Lower lobe of right lung (tissue), 2 donors: Measurements from ENCODE around the gene LPIN1. TPM values are rescaled to one million over a fixed set of nuclear protein-coding genes. Genes with fewer than 3 reads are reported as not detected.

Experiments used
- ATAC-seq, 2 donors: fragments of 200-7000 bp; cut with Tn5 transposase; one replicate each; pipeline ENCODE4 v1.9.1; 2020 to 2022; ENCODE audit warnings: mild to moderate bottlenecking in 2 of 2, moderate library complexity in 2 of 2
- DNase-seq: peaks from one replicate; pipeline ENCODE4 v3.0.0-alpha.2; 2020
- H3K27ac ChIP-seq: fragments of 200-600 bp; one replicate; pipeline ENCODE4 v1.8.0; 2022
- H3K27me3 ChIP-seq: fragments of 200-600 bp; one replicate; pipeline ENCODE4 v1.8.0; 2022; ENCODE audit warnings: low read depth
- H3K36me3 ChIP-seq: fragments of 200-600 bp; one replicate; pipeline ENCODE4 v1.8.0; 2022; ENCODE audit warnings: mild to moderate bottlenecking
- H3K4me1 ChIP-seq: fragments of 200-600 bp; one replicate; pipeline ENCODE4 v1.8.0; 2022
- H3K4me3 ChIP-seq: fragments of 200-600 bp; one replicate; pipeline ENCODE4 v1.8.0; 2022; ENCODE audit warnings: mild to moderate bottlenecking
- H3K9me3 ChIP-seq: fragments of 200-600 bp; one replicate; pipeline ENCODE4 v1.8.0; 2022
- intact Hi-C: fragments of 100-400 bp; cut with DNase I; formaldehyde crosslinking; loops from one replicate; pipeline ENCODE4 v1.11.0; 2022
- total RNA-seq: library from RNA; stranded (reverse); fragmentation: NEBNext Ultra II Directional; extraction: Animal tissue kit (Norgen Biotek cat#: 25700); gene quantifications from one replicate; pipeline ENCODE4 v1.2.1, GENCODE V29; 2021
- TF ChIP-seq, protein P1 (sequence below): fragments of 200-600 bp; IDR thresholded peaks from one replicate; pipeline ENCODE4 v1.8.0; 2022; ENCODE audit warnings: antibody characterized with exemption, mild to moderate bottlenecking
- donor health status: DM: no; HTN: yes; CAD: no; lungs with severe emphysema.

Gene LPIN1
- total RNA-seq, 1 donor from 2014 or later, result 52.7 TPM

DNA sequence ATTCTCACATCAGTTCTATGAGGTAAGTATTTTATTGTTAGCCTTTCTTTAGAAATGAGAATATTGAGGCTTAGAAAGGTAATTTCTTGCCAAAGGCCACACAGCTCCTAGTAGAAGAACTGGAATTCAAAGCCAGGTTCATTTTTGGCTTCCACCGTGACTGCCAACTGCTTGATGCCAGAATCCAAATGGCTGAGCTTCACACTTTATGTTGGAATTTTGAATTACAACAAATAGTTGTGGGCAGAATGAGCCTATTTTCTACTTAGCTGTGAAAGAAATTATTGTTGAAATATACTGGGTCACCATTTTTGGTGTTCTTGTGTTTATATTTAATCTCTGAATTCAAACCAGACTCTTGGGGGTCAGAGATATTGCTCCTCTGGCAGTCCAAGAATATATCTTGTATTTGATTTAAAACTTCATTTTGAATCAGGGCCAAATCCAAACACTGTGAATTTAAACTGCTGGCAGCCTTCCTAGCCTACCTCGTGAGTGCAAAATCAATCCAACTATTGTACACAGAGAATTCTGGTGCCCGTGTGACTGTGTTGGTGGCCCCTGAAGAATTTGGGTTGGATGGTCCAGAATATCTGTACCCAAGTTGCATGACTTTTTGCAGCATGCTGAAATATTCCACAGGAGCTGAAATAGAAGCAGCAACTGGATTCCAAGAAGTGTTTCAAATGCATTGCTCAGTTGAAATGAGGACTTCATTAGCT lies 35.6 kb upstream of the LPIN1 start:
- no peaks in the 10 kb centered on the region for H3K27me3 ChIP-seq
- peaks cover 11% of the 10 kb centered on the region for H3K4me1 ChIP-seq
- TF ChIP-seq, protein P1, sequence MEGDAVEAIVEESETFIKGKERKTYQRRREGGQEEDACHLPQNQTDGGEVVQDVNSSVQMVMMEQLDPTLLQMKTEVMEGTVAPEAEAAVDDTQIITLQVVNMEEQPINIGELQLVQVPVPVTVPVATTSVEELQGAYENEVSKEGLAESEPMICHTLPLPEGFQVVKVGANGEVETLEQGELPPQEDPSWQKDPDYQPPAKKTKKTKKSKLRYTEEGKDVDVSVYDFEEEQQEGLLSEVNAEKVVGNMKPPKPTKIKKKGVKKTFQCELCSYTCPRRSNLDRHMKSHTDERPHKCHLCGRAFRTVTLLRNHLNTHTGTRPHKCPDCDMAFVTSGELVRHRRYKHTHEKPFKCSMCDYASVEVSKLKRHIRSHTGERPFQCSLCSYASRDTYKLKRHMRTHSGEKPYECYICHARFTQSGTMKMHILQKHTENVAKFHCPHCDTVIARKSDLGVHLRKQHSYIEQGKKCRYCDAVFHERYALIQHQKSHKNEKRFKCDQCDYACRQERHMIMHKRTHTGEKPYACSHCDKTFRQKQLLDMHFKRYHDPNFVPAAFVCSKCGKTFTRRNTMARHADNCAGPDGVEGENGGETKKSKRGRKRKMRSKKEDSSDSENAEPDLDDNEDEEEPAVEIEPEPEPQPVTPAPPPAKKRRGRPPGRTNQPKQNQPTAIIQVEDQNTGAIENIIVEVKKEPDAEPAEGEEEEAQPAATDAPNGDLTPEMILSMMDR, result no peak
- no peaks in the 10 kb centered on the region for H3K9me3 ChIP-seq
- H3K36me3 ChIP-seq, result no peaks in the 10 kb centered on the region
- DNase-seq (no peak), ATAC-seq (no peak)
- H3K27ac ChIP-seq, result no peak overlapping the region
- intact Hi-C loops, result no loop called here
- no peak overlapping the region for H3K4me3 ChIP-seq

DNA sequence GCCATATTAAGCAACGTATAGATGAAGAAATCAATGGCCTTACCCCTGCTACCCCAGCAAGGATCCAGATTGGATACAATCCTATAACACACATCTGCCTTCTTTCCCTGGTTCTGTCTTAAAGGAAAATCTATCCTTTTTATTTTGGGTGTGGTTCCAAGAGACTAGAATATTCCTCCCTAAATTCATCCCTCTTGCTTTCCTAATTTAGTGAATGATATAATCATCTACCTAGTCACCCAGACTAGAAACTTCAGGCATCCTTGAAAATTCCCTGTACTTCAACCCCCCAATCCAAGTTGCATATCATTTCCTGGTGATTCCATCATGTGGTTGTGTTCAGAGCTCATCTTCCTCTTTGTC lies 35.1 kb upstream of the LPIN1 start:
- H3K4me3 ChIP-seq, result no peak overlapping the region
- peaks cover 11% of the 10 kb centered on the region for H3K4me1 ChIP-seq
- no peaks in the 10 kb centered on the region for H3K9me3 ChIP-seq
- TF ChIP-seq, protein P1, result no peak
- no peaks in the 10 kb centered on the region for H3K36me3 ChIP-seq
- H3K27ac ChIP-seq, result no peak overlapping the region
- ATAC-seq (no peak), DNase-seq (no peak)
- no peaks in the 10 kb centered on the region for H3K27me3 ChIP-seq
- intact Hi-C loops, result no loop called here

DNA sequence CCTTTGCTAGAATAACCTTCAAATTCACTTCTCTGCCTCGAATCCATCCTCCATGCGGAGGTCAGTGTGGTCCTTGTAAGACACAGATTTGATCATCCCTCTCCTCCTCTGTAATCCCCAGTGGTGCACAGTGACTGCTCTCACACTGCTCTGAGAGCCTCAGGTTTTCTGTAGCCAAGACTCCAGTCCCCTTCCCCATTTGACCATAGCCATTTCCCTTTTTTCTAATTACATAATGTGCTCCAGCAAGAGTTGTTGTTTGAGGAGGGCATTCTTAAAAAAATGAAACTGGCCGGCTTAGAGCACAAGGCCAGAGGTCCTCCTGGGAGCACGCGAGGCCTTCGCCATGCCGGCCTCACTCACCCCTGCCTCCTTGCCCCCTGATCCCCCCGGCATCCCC lies 34.7 kb upstream of the LPIN1 start:
- no peak for DNase-seq

DNA sequence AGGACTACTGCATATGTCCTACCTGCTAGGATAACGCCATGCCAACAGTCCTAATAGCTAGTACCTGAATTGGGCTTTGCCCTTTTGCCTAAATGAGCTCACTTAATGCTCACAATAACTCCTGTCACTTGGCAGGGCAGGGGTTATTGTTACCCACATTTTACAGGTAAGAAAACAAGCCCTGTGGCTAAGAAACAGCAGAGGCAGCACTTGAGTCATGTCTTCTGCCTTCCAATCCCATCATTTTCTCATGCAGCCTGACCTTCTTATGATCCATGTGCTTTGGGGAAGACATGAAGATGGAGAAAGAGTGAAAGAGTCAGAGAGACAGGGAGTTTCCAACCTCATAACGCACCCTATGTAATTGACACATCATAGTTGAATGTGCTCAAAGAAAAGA lies 33.6 kb upstream of the LPIN1 start:
- DNase-seq, result no peak
- intact Hi-C loops, result no loop called here
- TF ChIP-seq, protein P1, result no peak
- Histone ChIP-seq H3K9me3 (no peaks in the 10 kb centered on the region), H3K27ac (no peak overlapping the region), H3K27me3 (no peaks in the 10 kb centered on the region), H3K36me3 (no peaks in the 10 kb centered on the region), H3K4me1 (peaks cover 23% of the 10 kb centered on the region), H3K4me3 (no peak overlapping the region)
- no peak for ATAC-seq

More for the DNA sequence above, 34.7 kb upstream of the LPIN1 start:
- no peak overlapping the region for H3K4me3 ChIP-seq
- H3K36me3 ChIP-seq, result no peaks in the 10 kb centered on the region
- intact Hi-C loops, result no loop called here
- H3K27ac ChIP-seq, result no peak overlapping the region
- no peak for ATAC-seq
- TF ChIP-seq, protein P1, result no peak
- no peaks in the 10 kb centered on the region for H3K27me3 ChIP-seq
- peaks cover 15% of the 10 kb centered on the region for H3K4me1 ChIP-seq
- H3K9me3 ChIP-seq, result no peaks in the 10 kb centered on the region

DNA sequence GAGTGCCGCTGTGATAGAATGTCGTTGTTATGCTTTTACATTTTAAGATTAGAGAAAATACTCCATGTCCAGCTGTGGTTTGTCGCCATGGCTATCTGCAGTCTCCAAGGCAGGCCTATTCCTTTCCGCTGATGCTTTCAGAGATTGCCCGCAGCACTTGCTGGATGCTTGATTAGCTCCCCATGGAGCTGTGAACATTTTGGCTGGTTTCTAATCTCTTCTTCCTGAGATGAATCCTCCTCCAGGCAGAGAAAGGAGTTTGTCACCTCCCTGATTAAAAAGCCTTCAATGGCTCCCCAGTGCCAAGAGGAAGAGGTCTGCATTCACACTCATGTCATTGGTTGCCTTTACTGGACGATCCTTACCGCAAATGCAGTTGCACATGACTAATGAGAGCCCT lies 32.6 kb upstream of the LPIN1 start:
- Histone ChIP-seq H3K9me3 (no peaks in the 10 kb centered on the region), H3K27ac (no peak overlapping the region), H3K4me1 (peaks cover 23% of the 10 kb centered on the region), H3K4me3 (no peak overlapping the region), H3K36me3 (no peaks in the 10 kb centered on the region), H3K27me3 (no peaks in the 10 kb centered on the region)
- ATAC-seq (no peak), DNase-seq (no peak)
- TF ChIP-seq, protein P1, result no peak
- intact Hi-C loops, result no loop called here
